Ramos (cell line): ENCODE measurements around the gene LRIF1.

Experiments
- in situ Hi-C: fragments of 300-500 bp; cut with MboI; formaldehyde crosslinking; loops from one replicate; pipeline ENCODE4 v1.14.3; 2022; ENCODE audit warnings: low sequenced_read_pairs; ENCODE audit not compliant: unreplicated experiment

Gene LRIF1

DNA sequence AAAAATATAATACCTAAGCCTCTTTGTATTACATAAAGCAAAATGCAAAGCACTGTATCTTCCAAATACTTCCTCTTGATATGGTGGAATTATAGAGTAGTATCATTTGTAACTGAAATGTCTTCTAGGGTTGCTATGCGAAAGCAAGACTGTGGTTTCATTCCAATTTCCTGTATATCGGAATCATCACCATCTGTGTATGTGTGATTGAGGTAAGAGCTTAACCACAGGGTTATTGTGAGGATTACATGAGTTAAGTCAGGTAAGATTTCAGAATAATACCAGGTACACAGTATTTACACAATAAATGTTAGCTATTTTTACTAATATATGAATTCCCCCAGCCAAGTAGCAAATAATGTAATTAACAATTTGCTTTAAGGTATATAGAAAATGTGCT lies 66.0 kb downstream of the LRIF1 start:
- in situ Hi-C loops, result no loop called here
